ENCODE measurements around the gene APBB3.

APBB3 gene

DNA sequence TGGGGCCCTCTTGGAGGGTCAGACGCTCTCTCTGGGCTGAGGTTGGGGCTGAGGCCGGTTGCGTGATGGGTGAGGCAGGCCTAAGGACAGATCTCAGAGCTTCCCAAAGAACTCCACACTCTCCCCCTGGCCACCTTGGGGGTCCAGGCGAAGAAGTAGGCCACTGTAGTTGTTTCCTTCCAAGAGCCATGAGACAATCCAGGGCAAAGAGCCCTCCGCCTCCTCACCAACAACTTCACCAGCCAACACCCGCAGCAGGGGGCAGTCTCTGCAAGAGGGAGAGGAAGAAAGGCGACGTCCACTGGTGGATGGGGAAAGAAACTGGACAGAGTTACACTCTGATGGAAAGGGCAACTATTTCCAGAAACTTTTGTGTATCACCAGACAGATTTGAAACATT lies 10.9 kb upstream of the APBB3 start:
- DNase-seq (ENCODE audit: low read depth, low spot score): no peak

DNA sequence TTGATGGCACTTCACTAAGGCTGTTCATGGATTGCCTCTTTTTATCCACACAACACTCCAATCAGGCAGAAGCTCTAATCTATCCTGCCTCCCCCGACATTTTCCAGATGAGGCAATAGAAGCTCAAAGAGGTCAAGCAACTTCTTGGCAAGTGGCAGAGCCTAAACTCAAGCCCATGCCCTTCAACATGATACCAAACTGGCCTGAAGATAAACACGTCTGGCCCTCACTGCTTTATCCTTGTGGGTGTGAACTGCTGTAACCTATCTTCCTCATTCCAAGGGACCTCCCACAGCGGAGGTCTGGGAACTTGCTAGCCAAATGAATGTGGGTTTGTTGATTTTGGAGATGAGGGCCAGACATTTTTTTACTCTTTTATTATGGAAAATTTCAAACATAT lies 9.8 kb upstream of the APBB3 start:
- DNase-seq (ENCODE audit: low read depth, low spot score): no peak

DNA sequence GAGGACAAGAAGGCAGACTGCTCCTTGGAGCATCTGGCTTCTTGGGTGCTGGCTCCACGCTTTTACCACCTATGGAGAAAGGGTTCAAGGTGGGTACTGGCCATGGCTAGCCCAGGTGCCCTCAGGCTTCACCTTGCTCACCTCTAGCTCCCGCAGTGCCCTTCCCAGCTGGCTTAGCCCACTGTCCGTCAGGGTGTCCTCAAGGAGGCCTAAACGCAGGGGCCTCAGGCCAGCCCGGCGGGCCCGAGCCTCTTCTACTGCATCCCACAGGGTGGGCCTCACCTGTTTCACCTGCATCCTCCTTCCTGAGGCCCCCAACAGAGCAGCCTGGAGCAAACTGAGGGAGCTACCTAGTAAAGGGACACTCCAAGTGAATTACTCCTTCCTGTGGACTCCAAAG lies 9.3 kb upstream of the APBB3 start:
- no peak for DNase-seq (ENCODE audit: low read depth, low spot score)

DNA sequence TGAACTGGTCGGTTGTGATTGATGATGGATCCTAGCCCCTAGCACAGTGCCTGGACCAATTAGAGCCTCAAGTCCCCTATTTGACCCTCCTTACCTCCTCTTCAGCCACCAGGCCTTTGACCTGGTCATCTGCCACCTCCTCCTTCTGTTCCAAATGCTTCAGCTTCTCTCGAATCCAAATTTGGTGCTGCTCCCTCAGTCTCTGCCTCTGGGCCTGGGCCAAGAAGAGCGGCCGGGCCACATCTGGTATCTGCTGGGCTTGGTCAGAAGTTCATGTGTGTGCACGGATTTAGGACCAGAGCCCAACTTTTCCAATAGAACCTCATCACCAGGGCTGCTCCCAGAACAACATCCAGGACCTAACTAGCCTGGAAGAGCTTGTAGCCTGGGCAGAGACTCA lies 6.7 kb upstream of the APBB3 start:
- no peak for DNase-seq (ENCODE audit: low read depth, low spot score)

DNA sequence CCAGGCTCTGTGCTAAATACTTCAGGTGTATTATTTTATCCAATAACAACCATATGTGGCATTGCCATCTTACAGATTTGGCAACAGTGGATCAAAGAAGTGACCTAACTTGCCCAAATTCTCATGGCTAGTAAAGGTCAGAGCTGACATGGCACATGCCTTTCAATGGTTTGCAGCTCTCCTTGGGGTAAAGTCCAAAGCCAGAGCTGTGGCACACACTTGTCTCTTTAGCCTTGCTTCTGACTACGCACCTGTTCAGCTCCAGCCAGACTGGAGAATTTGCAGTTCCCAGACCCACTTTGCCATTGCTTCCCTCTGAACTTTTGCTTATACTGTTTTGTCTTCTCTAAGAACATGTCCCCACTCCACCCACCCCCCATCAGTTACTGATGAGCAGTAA lies 6.1 kb upstream of the APBB3 start:
- DNase-seq (ENCODE audit: low read depth, low spot score): no peak

DNA sequence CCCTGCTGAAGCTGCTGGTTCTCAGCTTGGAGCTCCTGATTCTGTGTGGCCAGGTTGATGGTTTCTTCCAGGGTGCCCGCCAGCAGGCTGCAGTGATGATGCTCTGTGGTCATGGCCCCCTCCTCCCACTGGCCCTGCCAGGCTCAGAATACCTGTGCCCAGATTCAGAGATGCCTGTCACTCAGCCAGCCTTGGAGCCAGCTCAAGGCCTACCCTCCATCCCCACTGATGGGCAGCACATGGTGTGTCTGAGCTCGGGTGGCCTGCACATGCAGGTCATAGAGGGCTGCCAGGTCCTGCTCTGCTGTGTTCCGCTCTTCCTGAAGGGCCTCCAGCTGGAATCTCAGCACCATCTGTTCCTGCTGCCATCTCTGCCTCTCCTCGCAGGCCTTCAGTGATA lies 5.7 kb upstream of the APBB3 start:
- no peak for DNase-seq (ENCODE audit: low read depth, low spot score)

DNA sequence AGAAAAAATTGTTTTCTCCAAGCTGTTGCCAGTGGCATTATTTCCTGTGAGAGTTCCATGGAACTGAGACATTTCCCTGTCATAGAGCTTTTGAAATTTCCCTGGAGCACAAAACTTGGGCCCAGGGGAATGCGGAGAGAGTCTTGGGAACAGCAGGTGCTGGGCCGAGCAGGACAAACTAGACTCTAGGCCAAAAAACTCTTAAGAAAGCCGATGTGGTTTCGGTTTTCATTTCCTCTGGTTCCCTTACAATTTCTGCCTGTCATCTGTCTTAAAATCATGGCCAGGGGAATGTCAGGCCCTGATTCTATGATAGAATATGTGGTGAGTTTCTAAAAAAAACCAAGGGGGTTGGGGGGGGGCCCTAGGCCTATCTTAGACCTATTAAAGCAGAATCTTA lies 4.8 kb upstream of the APBB3 start:
- no peak for DNase-seq (ENCODE audit: low read depth, low spot score)

DNA sequence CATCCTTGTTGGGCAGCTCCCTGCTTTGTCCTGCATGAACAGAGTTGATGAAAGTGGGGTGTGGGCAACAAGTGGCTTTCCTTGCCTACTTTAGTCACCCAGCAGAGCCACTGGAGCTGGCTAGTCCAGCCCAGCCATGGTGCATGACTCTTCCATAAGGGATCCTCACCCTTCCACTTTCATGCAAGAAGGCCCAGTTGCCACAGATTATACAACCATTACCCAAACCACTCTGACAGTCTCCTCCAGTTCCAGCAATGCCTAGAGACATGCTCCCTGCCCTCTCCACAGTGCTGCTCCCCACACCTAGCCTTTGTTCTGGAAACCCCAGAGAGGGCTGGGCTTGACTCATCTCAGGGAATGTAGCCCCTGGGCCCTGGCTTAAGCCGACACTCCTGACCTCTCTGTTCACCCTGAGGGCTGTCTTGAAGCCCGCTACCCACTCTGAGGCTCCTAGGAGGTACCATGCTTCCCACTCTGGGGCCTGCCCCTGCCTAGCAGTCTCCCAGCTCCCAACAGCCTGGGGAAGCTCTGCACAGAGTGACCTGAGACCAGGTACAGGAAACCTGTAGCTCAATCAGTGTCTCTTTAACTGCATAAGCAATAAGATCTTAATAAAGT lies 4.2 kb upstream of the APBB3 start:
- DNase-seq (ENCODE audit: low read depth, low spot score): no peak

DNA sequence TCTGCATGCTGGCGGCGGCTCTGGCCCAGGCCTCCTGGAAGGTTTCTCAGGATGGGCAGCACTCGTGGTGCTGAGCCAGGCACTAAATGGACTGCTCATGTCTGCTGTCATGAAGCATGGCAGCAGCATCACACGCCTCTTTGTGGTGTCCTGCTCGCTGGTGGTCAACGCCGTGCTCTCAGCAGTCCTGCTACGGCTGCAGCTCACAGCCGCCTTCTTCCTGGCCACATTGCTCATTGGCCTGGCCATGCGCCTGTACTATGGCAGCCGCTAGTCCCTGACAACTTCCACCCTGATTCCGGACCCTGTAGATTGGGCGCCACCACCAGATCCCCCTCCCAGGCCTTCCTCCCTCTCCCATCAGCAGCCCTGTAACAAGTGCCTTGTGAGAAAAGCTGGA lies 3.5 kb upstream of the APBB3 start:
- DNase-seq (ENCODE audit: low read depth, low spot score): no peak

DNA sequence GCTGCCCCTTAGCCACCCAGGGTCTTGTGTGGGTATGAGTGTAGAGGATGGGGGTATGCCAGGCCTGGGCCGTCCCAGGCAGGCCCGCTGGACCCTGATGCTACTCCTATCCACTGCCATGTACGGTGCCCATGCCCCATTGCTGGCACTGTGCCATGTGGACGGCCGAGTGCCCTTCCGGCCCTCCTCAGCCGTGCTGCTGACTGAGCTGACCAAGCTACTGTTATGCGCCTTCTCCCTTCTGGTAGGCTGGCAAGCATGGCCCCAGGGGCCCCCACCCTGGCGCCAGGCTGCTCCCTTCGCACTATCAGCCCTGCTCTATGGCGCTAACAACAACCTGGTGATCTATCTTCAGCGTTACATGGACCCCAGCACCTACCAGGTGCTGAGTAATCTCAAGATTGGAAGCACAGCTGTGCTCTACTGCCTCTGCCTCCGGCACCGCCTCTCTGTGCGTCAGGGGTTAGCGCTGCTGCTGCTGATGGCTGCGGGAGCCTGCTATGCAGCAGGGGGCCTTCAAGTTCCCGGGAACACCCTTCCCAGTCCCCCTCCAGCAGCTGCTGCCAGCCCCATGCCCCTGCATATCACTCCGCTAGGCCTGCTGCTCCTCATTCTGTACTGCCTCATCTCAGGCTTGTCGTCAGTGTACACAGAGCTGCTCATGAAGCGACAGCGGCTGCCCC lies 2.9 kb upstream of the APBB3 start:
- no peak for DNase-seq (ENCODE audit: low read depth, low spot score)

DNA sequence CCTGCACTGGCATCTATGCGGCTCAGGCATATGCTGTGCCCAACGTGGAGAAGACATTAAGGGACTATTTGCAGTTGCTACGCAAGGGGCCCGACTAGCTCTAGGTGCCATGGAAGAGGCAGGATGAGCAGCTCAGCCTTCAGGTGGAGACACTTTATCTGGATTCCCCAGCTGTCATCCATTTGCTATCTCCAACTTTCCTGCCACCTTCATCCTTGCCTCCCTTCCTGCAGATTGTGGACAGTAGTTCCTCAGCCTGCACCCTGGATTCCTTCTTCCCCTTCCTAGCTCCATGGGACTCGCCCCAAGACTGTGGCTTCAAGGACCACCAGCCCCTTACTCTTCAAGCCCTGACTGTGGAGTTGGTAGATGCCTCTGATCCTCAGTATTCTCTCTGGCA lies 2.3 kb upstream of the APBB3 start:
- no peak for DNase-seq (ENCODE audit: low read depth, low spot score)

DNA sequence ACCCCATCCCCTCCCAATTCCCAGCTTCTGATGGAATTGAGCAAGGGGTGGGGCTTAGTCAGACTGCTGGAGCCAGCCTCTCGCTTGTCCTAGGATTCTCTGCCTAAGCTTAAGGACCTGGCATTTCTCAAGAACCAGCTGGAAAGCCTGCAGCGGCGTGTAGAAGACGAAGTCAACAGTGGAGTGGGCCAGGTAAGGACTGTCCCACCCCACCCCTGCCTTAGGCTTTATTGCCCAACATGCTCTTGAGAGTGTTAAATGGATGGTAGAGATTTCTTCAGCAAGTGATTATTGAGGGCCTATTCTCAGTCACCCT lies 1.3 kb upstream of the APBB3 start:
- no peak for DNase-seq (ENCODE audit: low read depth, low spot score)

DNA sequence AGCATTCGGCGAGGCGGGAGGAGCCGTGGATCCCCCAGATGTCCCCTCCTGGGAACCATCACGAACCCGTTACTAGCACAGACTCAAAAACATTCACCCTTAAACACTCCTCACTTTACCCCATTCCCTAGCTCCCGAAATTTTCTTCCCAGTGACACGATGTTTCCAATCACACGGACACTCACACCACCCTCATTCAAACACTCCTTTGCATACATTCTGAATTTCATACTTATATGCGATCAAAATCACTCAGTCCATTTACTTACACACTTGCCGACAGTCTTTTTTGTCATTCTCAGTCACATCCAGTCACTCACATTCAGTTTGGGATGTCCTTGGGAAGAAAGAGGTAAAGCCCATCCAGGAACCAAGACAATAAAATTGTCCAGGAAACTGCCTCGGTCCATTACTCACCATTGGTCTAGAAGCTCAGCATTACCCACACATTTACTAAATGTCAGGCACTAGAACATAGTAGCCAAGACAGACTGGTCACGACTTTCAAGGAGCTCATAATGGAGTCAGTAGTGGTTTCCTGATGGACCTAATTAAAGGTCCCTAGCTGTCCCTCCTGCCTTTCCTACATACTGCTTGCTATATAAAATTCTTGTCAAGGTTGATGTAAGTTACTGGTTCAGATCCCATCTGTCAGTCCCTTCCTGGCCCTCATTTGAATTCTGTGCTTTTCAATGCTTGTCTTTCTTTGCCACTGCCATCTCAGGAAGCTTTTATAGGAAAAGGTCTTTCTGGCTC lies 804 bp upstream of the APBB3 start:
- no peak for DNase-seq (ENCODE audit: low read depth, low spot score)

DNA sequence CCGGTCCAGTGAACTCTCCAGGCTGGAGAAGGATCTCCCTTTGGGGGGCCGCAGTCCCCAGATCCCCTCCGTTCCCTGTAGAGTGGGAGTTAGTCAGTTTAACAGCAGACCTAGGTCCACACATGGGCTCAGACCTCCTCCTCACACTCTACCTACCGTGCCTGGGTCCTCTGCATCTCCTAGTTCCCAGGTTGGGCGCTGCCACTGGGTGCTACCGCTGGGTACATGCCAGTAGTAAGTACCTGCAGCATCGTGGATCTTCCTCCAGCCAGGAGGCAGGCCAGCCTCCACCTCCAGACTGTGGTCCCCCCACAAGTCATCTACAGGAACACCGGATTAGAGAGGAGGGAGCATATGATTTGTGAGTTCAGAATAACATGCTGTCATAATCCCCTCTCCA lies 802 bp downstream of the APBB3 start:
- DNase-seq (ENCODE audit: low read depth, low spot score): no peak

DNA sequence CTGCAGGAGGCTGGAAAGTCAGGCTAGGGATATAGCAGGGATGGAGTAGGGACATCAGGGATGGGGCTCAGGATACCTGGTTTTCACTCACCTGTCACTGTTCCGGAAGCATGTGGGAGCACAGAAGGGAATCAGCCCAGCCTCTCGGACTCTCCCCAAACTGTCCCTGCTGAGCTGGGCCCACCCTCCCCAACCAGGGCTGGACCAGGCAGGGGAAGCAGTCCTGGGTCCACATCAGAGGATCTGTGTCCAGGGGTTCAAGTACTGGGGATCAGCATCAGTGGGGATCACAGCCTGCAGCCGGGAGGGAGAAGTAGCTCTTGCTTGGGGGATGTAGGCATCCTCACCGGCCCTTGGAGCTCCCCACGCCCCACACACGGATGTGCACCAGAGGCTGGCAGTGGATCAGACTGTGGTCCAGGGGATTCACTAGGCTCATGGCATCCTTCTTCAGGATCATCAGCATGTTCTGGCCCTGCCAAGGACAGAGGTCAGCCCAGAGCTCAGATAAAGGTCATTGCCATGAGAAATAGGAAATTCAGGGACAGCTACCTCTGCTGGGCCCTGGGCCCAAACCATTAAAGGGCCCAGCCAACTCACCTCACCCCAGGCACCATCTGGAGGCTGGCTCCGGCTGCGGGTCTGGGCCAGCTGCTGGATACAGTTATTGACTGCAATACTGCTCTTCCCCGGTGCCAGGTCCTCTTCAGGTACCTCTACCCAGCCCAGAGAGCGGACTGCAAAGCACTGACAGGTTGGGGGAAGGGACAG lies 2.5 kb downstream of the APBB3 start:
- no peak for DNase-seq (ENCODE audit: low read depth, low spot score)

DNA sequence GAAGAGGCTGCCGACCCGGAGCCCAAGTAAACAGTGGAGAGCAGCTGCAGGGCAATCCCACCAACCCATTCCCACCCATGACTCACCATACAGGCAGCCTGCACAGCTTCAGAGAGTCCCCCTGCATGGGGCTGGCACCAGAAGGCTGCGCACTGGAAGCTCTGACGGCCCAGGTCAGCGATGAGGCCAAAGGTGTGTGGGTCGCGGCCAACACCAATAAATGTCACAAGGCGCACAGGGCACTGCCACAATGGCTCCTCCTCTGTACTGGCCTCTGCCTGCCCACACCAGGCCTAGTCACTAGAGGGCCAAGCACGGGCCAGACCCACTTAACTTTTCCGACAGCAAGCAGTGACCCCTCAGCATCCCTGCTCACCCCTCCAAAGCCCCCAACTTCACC lies 4.2 kb downstream of the APBB3 start:
- no peak for DNase-seq (ENCODE audit: low read depth, low spot score)

DNA sequence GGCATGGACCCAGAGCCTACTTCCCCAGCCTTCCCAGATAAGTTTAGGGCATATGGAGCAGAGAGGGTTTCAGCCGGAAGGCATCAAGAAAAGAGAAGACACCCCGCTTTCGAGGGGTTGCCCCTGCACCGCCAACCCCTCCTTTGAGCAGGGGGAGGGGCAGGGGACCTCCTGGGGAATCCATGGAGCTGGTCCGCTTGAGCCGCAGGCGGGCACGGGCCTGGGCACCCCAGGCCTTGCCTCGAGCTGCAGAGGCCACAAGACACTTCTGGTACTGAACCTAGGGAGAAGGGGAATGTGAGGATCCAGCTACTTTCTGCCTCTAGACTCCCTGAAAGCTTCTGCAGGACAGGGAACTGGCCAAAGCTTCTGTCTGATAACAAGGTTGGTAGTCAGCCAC lies 5.9 kb downstream of the APBB3 start:
- DNase-seq (ENCODE audit: low read depth, low spot score): no peak

DNA sequence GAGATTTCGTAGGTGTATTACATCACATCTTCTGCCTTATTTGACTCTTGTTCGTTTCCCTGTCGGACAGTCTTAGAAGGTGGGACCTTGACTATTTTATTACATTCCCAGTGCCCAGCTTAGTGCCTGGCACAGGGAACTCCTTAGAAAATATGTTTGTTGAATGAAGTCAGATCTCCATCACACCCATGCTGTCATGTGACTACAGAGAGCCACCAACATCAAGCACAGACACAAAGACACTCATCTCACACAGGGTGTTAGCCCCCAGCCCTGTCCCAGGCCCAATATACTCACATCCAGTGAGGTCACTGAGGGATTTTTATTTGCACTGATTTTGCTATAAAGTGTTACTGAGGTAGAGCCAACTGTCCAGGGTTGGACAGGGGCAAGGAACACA lies 6.4 kb downstream of the APBB3 start:
- DNase-seq (ENCODE audit: low read depth, low spot score): no peak

DNA sequence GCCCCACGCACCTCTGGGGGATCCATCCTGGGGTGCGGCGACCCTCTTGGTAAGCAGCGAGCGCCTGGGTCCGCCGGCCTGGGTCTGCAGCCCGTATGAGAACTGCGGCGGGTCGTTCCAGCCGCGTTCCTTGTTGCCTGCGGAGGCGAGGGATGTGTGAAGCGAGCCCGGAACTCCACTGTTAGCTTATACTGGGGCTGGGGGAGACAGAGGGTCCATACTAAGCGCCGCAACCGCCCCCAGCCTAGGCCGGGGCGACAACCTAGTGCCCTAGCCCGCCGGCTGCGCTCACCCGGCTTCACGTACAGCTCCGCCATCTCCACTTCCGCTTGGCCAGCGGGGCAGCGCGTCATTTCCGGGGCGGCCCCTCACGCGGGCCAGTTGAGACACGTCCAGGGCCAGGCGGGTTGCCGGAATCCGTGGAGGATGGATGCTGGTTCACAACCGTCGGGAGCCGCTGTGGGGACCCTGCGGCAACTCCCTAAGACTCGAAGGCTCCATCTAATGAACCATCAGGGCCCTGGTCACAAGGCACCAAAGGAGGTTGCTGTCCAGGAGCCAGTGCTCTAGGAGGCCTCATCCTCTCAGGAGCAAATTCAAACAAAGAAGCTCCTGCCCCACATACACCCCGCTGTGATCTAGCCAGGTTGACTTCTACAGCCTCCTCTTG lies 7.1 kb downstream of the APBB3 start, which contains the start of gene SRA1:
TSS of gene SRA1 (minus strand) at position 338 of the 670 bp plus-strand sequence. CDS start at position 317, 21 bp downstream.
- DNase-seq (ENCODE audit: low read depth, low spot score): peak; percentile 77

DNA sequence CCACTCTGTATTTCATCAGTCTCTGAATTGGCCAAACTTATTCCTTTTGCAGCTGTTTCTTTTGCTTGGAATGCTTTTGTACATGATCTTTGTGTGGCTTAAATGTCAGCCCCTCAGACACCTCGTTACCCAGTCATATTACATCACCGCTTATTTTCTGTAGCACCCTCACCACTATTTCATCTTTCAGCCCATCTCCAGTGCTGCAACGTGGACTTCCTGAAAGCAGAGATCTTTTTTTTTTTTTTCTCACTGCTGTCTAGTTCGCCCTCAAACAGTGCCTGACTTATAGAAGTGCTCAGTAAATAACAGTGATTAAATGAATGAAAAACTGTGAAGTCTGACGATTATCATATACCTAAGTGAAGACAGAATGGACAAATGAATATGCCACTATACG lies 8.0 kb downstream of the APBB3 start:
- DNase-seq (ENCODE audit: low read depth, low spot score): no peak

DNA sequence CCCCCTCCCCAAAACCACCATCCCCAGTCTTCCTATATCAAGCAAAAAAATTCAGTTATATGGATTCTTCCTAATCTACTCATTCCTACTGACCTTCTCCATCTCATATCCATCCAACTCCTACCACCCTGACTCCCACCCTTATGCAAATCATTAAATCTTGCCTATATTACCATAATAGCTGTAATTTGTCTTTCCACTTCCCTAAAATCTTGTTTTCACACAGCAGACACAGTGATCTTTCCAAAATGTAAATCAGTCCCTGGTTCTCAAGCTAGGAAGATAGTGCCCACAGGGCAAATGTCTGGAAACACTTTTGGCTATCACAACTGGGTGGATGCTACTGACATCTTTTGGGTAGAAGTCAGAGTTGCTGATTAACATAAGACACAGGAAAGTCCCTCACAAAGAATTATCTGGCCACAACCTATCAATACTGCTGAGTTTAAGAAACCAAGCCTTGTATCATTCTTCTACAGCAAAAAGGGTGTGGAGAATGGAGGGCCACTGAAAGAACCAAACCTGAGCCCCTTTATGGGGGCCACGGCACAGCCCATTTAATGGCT lies 8.6 kb downstream of the APBB3 start:
- DNase-seq (ENCODE audit: low read depth, low spot score): no peak

DNA sequence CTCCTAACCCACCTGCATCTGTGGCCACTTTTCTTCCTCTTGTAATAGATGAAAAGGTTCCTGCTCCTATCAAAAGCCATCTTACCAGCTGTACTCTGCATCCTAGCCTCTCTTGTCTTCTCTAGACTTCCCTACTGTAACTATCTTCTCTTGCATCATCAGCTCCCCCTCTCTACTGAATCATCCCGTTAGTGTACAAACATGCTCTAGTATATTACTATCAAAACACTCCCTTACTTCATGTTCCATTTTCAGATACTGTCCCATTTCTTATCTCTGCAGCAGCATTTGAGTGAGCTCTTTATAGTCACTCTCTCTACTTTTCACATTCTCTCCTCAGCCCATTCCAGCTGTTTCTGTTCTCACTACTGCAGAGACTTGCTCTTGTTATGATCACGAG lies 9.9 kb downstream of the APBB3 start:
- no peak for DNase-seq (ENCODE audit: low read depth, low spot score)
